Ovary (tissue), 9 donors: Measurements from ENCODE around the gene SLC7A14. TPM values are rescaled to one million over a fixed set of nuclear protein-coding genes. Genes with fewer than 3 reads are reported as not detected.

ENCODE experiments used
- DNase-seq, 5 donors: peaks; one replicate each; pipeline ENCODE4 v3.0.0-alpha.2; 2019 to 2020
- H3K27ac ChIP-seq, 2 donors: fragments of 200-600 bp; one replicate each; pipeline versions ENCODE4 v1.5.1 to v1.8.0; 2019 to 2022
- H3K27me3 ChIP-seq: fragments of 200-600 bp; one replicate; pipeline ENCODE4 v1.8.0; 2022
- H3K36me3 ChIP-seq: fragments of 200-600 bp; sonication (generic); one replicate; pipeline ENCODE4 v1.5.1; 2019
- H3K4me1 ChIP-seq: one replicate; pipeline ENCODE4 v1.8.1; 2013; ENCODE audit warnings: mild to moderate bottlenecking, moderate library complexity; ENCODE audit not compliant: insufficient read depth
- H3K4me3 ChIP-seq: fragments of 200-600 bp; sonication (generic); one replicate; pipeline ENCODE4 v1.5.1; 2017
- H3K9me3 ChIP-seq, 2 donors: fragments of 200-600 bp in 1 of 2; sonication (generic) in 1 of 2; one replicate each; pipeline versions ENCODE4 v1.5.1 to v1.8.1; 2013 to 2019; ENCODE audit warnings: mild to moderate bottlenecking in 1 of 2, moderate library complexity in 1 of 2
- EP300 ChIP-seq: sonication (generic); formaldehyde crosslinking; IDR thresholded peaks from one replicate; pipeline ENCODE4 v1.6.1; 2017; ENCODE audit warnings: antibody characterized with exemption
- POLR2A ChIP-seq: fragments of 450-650 bp; IDR thresholded peaks from one replicate; pipeline ENCODE4 v1.6.1; 2017; ENCODE audit warnings: antibody characterized with exemption, mild to moderate bottlenecking, moderate library complexity
- WGBS, 3 donors: extraction: QIAGEN DNeasy Blood & Tissue Kit in 1 of 3; methylation state at CpG; one replicate each; pipeline versions ENCODE4 v1.1.5 to v1.1.7; 2013 to 2017; 5-methylcytosine and 5-hydroxymethylcytosine counted together
- intact Hi-C, 4 donors: fragments of 100-400 bp; cut with DNase I; formaldehyde crosslinking; loops; one replicate each; pipeline versions ENCODE4 v1.11.0 to v1.15.1; 2022 to 2023
- polyA plus RNA-seq, 2 donors: library from polyadenylated mRNA; stranded (reverse); fragments of 200-250 nt in 1 of 2; fragments of 350-450 nt in 1 of 2; fragmentation: Illumina TruSeq in 1 of 2; extraction: RNeasy Lipid Tissue Mini Kit (QIAGEN cat#74804) in 1 of 2; gene quantifications; one replicate each; pipeline ENCODE4 v1.2.3, GENCODE V29; 2013 to 2014
- total RNA-seq, 7 donors: library from RNA; depleted of rRNA in 2 of 7; stranded (reverse); fragments of >200 nt in 2 of 7; fragmentation: NEBNext Ultra II Directional in 3 of 7; extraction: Animal tissue kit (Norgen Biotek cat#: 25700) in 3 of 7; gene quantifications; one replicate each; pipeline versions ENCODE4 v1.1.0 to v1.2.4, GENCODE V29; 2016 to 2023
- TF ChIP-seq, protein P1 (sequence below), 3 donors: fragments of 450-650 bp in 2 of 3; fragments of 200-600 bp in 1 of 3; IDR thresholded peaks; one replicate each; pipeline versions ENCODE4 v1.5.1 to v1.8.0; 2016 to 2022; ENCODE audit warnings: antibody characterized with exemption in 3 of 3, mild to moderate bottlenecking in 1 of 3
- donor health status: DM: no; HTN: no; CAD: no; lungs with moderate emphysema.
- donor health status: DM: no; HTN: no; CAD: no.
- donor health status: Bipolar disorder and iron deficiency.
- donor health status: DM: yes; HTN: yes; CAD: no.
- donor health status: DM: no; HTN: no; CAD: no.
- donor health status: DM: yes; HTN: yes; CAD: no.

Gene SLC7A14
- total and polyA plus RNA-seq, 9 donors = under 0.01 to 0.20 (median 0.03) TPM; not detected in 2

DNA sequence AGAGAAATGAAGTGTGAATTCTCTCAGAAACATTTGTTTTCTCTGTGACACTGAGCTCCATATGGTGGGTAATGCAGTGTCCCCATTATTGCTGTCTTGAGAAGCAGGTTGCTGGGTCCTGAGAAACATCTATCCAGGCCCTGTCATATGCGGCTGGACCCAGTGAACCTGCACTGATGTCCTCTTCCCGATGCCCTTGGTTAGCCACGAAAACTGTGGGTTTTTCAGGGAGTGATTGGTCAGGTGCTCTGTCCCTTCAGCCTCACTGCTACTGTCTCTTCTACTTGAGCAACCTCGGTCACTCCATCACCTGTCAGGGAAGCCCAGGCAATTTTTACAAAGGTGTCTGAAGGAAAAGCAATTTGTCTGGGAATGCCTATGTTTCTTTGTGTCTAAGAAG lies 77.0 kb downstream of the SLC7A14 start:
- H3K4me1 ChIP-seq = no peaks in the 10 kb centered on the region
- no peak for DNase-seq
- H3K36me3 ChIP-seq = no peaks in the 10 kb centered on the region
- WGBS, 3 donors = 89 to 94% (median 94%) methylated on average over 4 of the region's 4 CpGs
- H3K9me3 ChIP-seq = no peaks in the 10 kb centered on the region
- intact Hi-C loops = no loop called here
- H3K4me3 ChIP-seq = no peak overlapping the region
- TF ChIP-seq, protein P1, sequence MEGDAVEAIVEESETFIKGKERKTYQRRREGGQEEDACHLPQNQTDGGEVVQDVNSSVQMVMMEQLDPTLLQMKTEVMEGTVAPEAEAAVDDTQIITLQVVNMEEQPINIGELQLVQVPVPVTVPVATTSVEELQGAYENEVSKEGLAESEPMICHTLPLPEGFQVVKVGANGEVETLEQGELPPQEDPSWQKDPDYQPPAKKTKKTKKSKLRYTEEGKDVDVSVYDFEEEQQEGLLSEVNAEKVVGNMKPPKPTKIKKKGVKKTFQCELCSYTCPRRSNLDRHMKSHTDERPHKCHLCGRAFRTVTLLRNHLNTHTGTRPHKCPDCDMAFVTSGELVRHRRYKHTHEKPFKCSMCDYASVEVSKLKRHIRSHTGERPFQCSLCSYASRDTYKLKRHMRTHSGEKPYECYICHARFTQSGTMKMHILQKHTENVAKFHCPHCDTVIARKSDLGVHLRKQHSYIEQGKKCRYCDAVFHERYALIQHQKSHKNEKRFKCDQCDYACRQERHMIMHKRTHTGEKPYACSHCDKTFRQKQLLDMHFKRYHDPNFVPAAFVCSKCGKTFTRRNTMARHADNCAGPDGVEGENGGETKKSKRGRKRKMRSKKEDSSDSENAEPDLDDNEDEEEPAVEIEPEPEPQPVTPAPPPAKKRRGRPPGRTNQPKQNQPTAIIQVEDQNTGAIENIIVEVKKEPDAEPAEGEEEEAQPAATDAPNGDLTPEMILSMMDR (IDR thresholded peaks at IDR 0.05) = no peak
- no peaks in the 10 kb centered on the region for H3K27me3 ChIP-seq
- no peak overlapping the region for H3K27ac ChIP-seq

DNA sequence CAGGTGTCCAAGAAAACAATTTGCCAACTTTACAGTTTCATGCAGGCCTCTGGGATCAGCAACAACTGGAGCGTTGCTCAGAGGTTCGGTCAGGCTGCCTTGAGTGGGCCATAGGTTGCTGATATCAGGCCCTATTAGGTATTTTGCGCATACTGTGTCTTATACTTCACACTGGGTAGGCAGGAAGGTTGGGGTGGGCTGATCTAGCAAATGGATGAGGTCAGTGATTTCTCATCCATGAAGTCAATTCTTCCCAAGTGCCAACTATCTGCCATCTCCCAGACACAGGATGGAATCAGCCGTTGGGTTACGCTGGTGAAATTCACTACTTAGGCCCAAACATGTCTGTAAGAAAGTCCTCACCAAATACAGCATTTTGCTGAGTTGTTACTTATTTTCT lies 77.6 kb downstream of the SLC7A14 start:
- Histone ChIP-seq H3K27ac (no peak overlapping the region), H3K27me3 (no peaks in the 10 kb centered on the region), H3K4me3 (no peak overlapping the region), H3K4me1 (no peaks in the 10 kb centered on the region), H3K36me3 (no peaks in the 10 kb centered on the region), H3K9me3 (no peaks in the 10 kb centered on the region)
- WGBS, 3 donors = 87 to 95% (median 91%) methylated on average over 5 of the region's 5 CpGs
- no peak for DNase-seq
- TF ChIP-seq EP300 (no peak), POLR2A (no peak)
- TF ChIP-seq, protein P1 (IDR thresholded peaks at IDR 0.05) = no peak
- intact Hi-C loops = no loop called here

DNA sequence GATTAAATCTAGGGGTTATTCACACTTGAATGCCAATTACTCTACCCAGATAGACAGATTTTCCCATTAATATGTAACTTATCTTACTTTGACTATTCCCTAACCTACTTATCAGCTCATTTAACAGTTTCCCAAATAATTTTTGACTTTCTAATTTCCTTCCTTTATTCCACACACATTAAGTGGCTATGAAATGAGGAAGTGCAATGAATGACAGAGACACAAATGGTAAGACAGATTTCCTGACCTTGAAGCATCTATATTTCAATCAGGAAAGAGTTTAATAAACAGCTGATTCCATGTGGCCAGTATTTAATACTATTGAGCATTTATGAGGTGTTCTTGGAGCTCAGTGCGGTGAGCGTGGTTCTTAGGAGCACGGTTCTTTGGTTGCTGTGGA lies 78.8 kb downstream of the SLC7A14 start:
- Histone ChIP-seq H3K36me3 (no peaks in the 10 kb centered on the region), H3K9me3 (no peaks in the 10 kb centered on the region), H3K27me3 (no peaks in the 10 kb centered on the region), H3K4me1 (peaks cover 4% of the 10 kb centered on the region), H3K27ac (no peak overlapping the region), H3K4me3 (no peak overlapping the region)
- DNase-seq = no peak
- 98 to 99% (median 98%) methylated on average over 3 of the region's 3 CpGs for WGBS, 3 donors
- intact Hi-C loops = no loop called here
- TF ChIP-seq, protein P1 (IDR thresholded peaks at IDR 0.05) = no peak
- TF ChIP-seq EP300 (no peak), POLR2A (no peak)

DNA sequence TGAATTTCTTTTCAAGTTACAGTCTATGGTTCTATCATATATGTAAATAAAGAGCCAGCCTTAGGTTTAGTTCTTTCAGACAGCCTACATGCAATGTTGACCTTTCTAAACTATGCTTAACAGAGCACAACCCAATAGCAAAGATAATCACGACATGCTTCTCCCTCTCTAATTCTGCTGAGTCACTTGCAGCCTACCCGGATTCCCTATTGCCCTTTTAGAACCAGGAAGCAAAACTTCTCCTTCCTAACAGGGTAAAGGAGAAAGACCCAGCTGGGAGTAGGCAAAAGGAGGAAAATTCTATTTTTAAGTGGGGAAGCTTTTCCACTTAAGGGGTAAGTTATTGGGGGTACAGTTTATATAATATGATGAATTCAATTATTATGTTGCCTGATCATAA lies 79.3 kb downstream of the SLC7A14 start:
- H3K4me3 ChIP-seq = no peak overlapping the region
- intact Hi-C loops = no loop called here
- no peaks in the 10 kb centered on the region for H3K36me3 ChIP-seq
- no peak for TF ChIP-seq POLR2A
- H3K27me3 ChIP-seq = no peaks in the 10 kb centered on the region
- H3K4me1 ChIP-seq = peaks cover 5% of the 10 kb centered on the region
- no peaks in the 10 kb centered on the region for H3K9me3 ChIP-seq
- no peak overlapping the region for H3K27ac ChIP-seq
- WGBS, 3 donors = 7 to 22% (median 10%) methylated on average over 2 of the region's 2 CpGs
- DNase-seq = no peak

DNA sequence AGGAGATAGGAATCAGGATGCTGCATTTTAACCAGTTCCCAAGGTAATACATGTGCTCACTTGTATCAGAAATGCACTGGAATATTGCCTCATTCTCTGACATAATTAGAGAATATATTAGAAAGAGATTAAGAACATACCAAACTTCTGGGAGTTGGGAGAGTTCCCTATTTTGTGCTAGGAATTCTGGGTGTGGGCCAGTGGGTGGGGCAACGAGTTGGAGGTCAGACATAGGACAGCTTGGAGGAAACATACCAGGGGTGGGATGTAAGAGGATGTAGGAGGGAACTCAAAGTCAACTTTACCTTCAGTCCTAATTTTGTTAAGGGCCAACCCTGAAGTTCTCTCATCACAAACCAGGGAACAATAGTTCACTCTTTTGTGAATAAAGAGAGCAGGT lies 83.6 kb downstream of the SLC7A14 start:
- TF ChIP-seq, protein P1 (IDR thresholded peaks at IDR 0.05) = no peak
- no peak for TF ChIP-seq EP300
- no peak for TF ChIP-seq POLR2A
- H3K4me1 ChIP-seq = peaks cover 14% of the 10 kb centered on the region
- H3K4me3 ChIP-seq = no peak overlapping the region
- no peaks in the 10 kb centered on the region for H3K27me3 ChIP-seq
- 2 to 12% (median 10%) methylated on average over 1 of the region's 1 CpG for WGBS, 3 donors
- intact Hi-C loops = loop anchor here in 1 of 4 donors (1.0 to 5.0 kb wide), 2 partner anchors 160 to 310 kb away; no protein-coding TSS in a partner anchor
- DNase-seq = peak; percentile 40 to 80 (median 54)
- H3K9me3 ChIP-seq = no peaks in the 10 kb centered on the region
- H3K36me3 ChIP-seq = no peaks in the 10 kb centered on the region
- no peak overlapping the region for H3K27ac ChIP-seq
